Measurements from ENCODE around the gene TEAD4. TPM values are rescaled to one million over a fixed set of nuclear protein-coding genes. Genes with fewer than 3 reads are reported as not detected.

TEAD4 gene
- polyA plus RNA-seq, 4 donors: 16.9 to 23.7 (median 18.7) TPM

- DNase-seq (ENCODE audit: low read depth in 4 of 4, low spot score in 3 of 4): no peak
Observed at GRCh38 chr12:2999265-2999841, 40.2 kb downstream of the TEAD4 start.

GRCh38 chr12:3000548-3001275 is 41.5 kb downstream of the TEAD4 start:
- no peak for DNase-seq (ENCODE audit: low read depth in 4 of 4, low spot score in 3 of 4)

- no peak for DNase-seq (ENCODE audit: low read depth in 4 of 4, low spot score in 3 of 4)
Observed at GRCh38 chr12:3002646-3003045, 43.4 kb downstream of the TEAD4 start.

GRCh38 chr12:3003357-3003992 is 44.3 kb downstream of the TEAD4 start:
- DNase-seq (ENCODE audit: low read depth in 4 of 4, low spot score in 3 of 4): no peak

GRCh38 chr12:3004655-3005565 is 45.7 kb downstream of the TEAD4 start:
- DNase-seq (ENCODE audit: low read depth in 4 of 4, low spot score in 3 of 4): no peak

- DNase-seq (ENCODE audit: low read depth in 4 of 4, low spot score in 3 of 4): no peak
Observed at GRCh38 chr12:3005736-3006135, 46.5 kb downstream of the TEAD4 start.

- no peak for DNase-seq (ENCODE audit: low read depth in 4 of 4, low spot score in 3 of 4)
Observed at GRCh38 chr12:3009780-3010179, 50.6 kb downstream of the TEAD4 start.

- DNase-seq (ENCODE audit: low read depth in 4 of 4, low spot score in 3 of 4): no peak
Observed at GRCh38 chr12:3010214-3010930, 51.2 kb downstream of the TEAD4 start.

- DNase-seq (ENCODE audit: low read depth in 4 of 4, low spot score in 3 of 4): no peak
Observed at GRCh38 chr12:3012786-3013185, 53.6 kb downstream of the TEAD4 start.

- no peak for DNase-seq (ENCODE audit: low read depth in 4 of 4, low spot score in 3 of 4)
Observed at GRCh38 chr12:3014641-3015040, 55.4 kb downstream of the TEAD4 start.

GRCh38 chr12:3015356-3015755 is 56.2 kb downstream of the TEAD4 start:
- DNase-seq (ENCODE audit: low read depth in 4 of 4, low spot score in 3 of 4): no peak

GRCh38 chr12:3016191-3016590 is 57.0 kb downstream of the TEAD4 start:
- no peak for DNase-seq (ENCODE audit: low read depth in 4 of 4, low spot score in 3 of 4)

- no peak for DNase-seq (ENCODE audit: low read depth in 4 of 4, low spot score in 3 of 4)
Observed at GRCh38 chr12:3017281-3017680, 58.1 kb downstream of the TEAD4 start.

- DNase-seq (ENCODE audit: low read depth in 4 of 4, low spot score in 3 of 4): no peak
Observed at GRCh38 chr12:3018284-3019004, 59.2 kb downstream of the TEAD4 start.

- no peak for DNase-seq (ENCODE audit: low read depth in 4 of 4, low spot score in 3 of 4)
Observed at GRCh38 chr12:3019005-3019680, 59.9 kb downstream of the TEAD4 start.

- DNase-seq (ENCODE audit: low read depth in 4 of 4, low spot score in 3 of 4): no peak
Observed at GRCh38 chr12:3020399-3020798, 61.2 kb downstream of the TEAD4 start.

GRCh38 chr12:3020850-3021435 is 61.7 kb downstream of the TEAD4 start:
- DNase-seq (ENCODE audit: low read depth in 4 of 4, low spot score in 3 of 4): no peak

GRCh38 chr12:3022411-3022810 is 63.2 kb downstream of the TEAD4 start:
- no peak for DNase-seq (ENCODE audit: low read depth in 4 of 4, low spot score in 3 of 4)

- DNase-seq (ENCODE audit: low read depth in 4 of 4, low spot score in 3 of 4): no peak
Observed at GRCh38 chr12:3022961-3023360, 63.8 kb downstream of the TEAD4 start.
